Urothelium cell line (cell line): ENCODE measurements around the gene TOP1.
"Not testable (repeated sequence)": the region's sequence is repeated elsewhere in the genome, so short reads cannot be mapped to it uniquely, and the experiment has no call there.

Source experiments
- DNase-seq: peaks from one replicate; pipeline ENCODE4 v3.0.0; 2011; ENCODE audit warnings: low spot score, mixed read lengths
- FAIRE-seq: peaks from 2 replicates; lab custom pipeline; 2011; peaks lifted over from hg19 to GRCh38; lab: Jason Lieb, UNC

The TOP1 gene

DNA sequence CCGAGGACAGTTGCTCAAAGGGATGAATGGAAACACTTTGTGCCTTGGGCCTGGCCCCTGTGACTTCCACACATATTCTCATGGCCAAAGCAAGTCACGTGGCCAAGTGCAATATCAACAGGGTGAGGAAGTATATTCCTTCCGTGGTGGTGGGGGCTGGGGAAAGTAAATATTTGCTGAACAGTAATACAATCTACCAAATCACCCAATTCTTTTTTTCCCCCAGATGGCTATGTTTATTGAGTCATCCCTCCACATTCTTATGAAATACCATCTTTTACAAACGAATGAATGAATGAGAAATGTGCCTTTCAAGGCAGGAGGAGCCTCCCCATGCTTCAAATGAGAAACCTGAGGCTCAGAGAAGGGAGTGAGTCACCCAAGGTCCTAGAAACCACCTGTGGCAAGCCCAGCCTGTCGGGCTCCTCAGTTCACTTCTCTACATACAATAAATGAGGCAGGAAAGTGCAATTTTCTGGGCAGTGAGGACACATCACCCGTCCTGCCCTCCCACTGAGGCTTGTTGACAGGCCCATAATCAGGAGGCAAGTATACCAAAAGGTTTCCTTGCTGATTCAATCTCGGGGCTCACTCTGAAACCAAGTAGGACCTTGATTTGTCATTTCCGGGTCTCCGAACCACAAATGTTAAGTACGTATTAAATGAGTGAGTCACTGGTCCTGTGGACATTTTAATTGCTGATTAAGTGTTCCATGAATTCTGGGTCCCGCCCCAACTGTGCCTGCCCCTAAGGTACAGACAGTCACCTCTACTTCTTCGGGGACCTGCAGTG lies 25.3 kb upstream of the TOP1 start:
- FAIRE-seq = no peak
- peak; percentile 91 for DNase-seq

DNA sequence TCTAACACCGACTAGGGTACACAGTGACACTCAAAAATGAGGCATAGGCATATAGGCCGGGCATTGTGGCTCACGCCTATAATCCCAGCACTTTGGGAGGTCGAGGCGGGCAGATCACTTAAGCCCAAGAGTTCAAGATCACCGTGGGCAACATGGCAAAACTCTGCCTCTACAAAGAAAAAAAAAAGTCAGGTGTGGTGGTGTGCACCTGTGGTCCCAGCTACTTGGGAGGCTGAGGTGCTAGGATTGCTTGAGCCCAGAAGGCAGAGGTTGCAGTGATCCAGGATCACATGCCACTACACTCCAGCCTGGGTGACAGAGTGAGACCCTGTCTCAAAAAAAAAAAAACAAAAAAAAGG lies 24.7 kb upstream of the TOP1 start:
- not testable (repeated sequence) for FAIRE-seq, DNase-seq

DNA sequence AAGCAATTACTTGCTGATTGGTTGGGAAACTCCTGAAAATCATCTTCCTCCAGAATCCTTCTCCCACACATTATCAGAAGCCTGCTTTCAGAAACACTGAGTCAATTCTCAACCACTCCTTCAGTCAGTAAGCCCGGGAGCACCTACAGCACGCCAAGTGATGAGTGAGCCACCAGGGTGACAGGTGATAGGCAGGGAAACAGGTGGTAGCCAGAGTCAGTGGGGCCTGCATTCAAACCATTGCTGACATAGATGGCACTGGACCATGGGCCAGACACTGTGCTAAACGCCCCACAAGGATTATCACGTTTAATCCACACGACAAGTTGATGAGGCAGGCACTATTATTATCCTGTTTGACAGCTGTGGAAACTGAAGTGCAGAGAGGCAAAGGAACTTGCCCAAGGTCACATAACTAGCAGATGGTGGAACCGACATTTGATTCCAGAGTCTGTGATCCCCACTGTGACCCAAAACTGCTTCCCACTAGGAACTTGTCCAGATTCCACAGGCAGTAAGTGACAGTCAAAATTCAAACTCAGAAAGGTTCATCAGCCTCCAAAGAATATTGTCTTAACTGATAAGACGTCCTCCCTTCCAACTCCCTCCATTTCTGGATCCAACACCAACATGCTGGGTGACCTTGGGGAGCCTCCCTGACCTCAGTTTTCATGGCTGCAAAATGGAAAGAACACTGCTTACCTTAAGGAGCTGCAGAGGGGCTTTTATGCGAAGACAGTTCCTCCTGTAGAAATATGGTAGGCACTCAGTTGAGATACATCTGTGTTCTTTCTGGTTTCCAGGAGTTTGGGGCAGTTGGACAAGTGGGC lies 23.9 kb upstream of the TOP1 start:
- FAIRE-seq = no peak
- DNase-seq = no peak

DNA sequence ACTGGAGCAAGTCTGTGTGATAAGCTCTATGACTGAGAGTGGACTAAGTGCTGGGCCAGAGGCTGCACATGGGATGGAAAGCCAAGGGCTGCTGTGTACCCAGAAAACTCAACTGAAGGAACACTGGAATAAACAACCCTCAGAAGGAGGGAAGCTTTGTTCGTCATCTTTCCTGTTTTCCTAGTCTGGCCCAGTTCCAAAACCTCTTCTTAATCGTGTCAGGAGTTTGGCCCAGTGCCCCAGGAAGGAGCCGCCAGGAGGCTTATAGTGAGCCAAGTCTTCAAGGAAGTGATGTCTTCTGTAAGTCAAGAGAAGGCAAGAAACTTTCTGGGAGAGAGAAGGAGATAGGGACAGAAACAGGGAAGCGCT lies 23.3 kb upstream of the TOP1 start:
- FAIRE-seq (no peak), DNase-seq (peak; percentile 77)

DNA sequence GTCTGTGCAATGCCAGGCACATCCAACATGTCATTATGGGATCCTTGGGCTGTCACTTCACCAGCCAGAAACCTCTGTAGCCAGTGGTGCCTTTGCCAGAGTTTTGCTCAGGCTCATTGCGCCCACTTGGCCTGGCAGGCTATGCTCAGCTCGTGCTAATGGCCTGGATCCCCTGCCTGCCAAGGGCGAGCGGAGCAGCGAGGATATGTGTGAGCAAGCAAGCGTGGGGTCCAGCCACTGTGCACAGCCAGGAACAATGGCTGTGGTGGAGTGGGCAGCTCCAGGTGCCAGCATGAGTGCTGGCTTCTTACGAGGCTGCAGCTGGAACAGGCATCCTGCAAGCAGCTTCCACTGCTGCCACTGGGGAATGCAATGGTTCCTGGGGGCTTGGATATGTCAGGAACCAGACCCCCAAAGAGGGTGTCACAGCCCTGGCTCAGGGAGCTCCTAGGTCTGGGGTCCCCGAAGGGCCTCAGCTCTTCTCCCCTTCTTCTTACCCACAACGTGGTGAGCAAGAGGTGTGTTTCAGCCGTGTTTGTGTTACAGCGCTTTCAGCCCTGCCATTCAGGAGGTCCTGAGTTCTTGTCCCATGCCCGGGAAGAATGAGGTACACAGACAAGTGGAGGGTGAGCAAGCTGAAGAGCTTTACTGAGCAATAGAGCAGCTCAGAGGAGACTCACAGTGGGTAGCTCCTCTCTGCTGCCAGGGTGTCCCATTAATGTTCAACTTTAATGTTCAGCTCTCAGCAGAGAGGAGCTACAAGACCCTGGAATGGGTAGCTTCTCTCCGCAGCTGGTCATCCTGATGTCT lies 22.3 kb upstream of the TOP1 start:
- FAIRE-seq = no peak
- DNase-seq = no peak

DNA sequence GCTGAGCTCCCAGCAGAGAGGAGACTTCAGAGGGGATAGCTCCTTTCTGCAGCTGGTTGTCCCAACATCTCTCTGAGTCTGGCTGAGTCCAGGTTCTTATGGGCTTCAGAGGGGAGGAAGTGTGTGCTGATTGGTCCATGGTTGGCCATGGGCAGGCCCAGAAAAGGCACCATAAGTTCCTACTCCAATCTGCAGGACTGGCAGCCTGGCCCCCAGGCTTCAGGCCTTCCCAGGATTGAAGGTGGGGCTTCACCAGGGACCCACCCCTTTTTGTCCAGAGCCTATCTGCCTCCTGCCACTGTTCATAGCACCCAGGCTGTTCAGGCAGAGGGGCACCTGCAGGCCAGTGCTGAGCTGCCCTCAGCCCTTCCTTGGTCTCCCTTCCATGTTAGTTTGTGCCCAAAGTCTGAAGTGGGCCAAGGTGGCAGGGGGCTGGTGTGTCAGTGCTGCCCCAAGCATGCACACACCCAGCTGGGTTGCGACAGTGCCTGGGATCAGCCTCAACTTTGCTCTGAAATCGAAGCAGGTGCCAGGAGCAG lies 21.6 kb upstream of the TOP1 start:
- FAIRE-seq (no peak), DNase-seq (no peak)

DNA sequence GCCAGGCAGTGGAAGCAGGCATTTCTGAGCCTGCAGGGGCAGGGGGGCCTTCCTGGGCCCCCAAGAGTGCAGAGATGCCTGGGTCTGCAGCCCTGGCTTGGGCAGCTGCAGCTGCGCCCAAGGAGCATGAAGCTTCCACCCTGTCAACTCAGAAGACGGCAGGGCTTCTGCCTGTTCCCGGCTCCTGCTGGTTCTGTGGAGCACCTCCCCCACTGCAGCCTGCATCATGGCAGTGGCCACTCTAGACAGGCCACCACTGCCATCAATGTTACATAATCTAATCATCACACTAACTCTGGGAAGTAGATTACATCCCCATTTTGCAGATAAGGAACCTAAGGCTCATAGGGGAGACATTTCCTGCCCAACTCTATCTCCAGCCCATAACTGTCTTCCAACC lies 21.1 kb upstream of the TOP1 start:
- FAIRE-seq = no peak
- no peak for DNase-seq

DNA sequence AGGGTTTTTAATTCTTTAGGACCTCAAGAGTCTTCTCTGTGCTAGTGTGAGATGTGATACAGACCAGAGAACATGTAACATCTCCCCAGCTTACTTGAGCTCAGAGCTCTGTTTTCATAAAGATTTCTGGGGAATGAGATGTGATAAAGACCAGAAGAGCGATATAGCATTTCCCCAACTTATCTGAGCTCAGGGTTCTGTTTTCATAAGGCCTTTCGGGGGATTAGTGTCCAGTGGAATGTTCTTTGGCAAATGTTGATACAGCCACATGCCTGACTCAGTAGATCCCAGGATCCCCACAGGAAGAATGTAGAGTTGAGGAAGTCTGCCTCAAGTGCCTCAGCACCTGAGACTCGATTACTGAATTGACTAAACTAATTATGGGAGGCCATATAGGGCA lies 18.7 kb upstream of the TOP1 start:
- FAIRE-seq (no peak), DNase-seq (no peak)

DNA sequence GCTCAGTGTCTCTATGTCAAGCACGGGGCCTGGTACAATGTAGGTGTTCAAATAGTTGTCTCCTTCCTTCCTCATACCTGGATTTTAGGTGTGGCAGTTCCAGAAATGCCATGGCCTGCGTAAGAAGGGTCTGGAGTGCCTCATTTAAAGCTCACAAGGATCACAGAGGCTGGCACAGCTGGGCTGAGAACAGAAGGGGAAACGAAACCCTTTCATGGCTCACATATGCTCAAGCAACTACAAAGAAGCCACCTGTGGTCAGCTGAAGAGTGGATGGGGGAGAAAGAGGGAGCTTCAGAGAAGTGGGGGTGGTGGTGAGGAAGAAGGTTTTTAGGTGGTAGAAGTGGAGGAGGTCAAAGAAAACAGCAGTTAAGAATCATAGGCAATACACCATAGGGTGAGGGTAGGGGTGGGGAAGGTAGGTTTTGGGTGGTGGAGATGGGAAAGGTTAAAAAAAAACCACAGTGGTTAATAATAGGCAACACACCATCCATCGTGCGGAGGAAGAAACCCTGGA lies 17.0 kb upstream of the TOP1 start:
- no peak for FAIRE-seq

DNA sequence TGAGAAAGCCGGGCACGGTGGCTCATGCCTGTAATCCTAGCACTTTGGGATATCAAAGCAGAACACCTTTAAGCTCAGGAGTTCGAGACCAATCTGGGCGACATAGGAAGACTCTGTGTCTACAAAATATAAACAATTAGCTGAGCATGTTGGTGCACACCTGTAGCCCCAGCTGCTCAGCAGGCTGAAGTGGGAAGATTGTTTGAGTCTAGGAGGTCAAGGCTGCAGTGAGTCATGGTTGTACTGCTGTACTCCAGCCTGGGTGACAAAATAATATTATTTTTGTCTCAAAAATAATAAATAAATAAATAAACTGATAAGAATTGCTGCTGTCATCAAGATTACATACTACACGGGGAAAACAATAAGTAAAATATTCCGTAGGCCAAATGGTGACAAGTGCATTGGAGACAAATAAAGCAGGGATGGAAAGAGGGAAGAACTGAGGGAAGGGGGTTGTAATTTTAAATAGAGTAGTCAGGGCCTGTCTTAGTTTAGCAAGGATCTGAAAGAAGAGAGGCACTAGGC lies 14.0 kb upstream of the TOP1 start:
- DNase-seq (no peak), FAIRE-seq (no peak)

More for the DNA sequence above, 17.0 kb upstream of the TOP1 start:
- no peak for DNase-seq

DNA sequence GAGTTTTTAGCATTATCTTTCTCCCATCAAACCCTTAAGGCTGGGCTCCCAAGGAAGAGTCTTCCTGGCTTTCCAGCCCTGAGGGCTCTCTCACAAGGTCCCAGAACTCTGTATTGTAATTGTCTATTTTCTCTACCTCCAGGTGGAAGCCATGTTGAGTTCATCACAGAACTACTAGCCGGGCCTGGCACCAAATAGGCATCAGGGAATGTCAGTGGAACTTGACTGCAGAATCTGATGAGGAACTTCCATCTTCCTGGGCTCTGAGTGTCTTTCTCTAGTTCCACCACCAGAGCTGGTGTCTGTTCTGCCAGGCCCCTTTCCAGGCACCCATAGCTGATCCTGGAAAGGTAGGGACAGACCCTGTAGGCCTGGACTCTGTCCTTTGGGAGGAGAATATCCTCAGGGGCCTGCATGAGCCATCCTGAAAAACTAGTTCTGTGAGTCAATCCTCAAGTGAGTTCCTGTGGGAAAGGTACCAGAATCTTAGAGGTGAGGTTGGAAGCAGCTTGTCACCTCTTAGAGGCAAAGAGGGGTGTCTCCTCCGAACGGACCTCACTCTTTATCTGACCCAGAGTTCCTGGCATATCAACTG lies 11.1 kb upstream of the TOP1 start:
- no peak for DNase-seq
- FAIRE-seq = no peak

DNA sequence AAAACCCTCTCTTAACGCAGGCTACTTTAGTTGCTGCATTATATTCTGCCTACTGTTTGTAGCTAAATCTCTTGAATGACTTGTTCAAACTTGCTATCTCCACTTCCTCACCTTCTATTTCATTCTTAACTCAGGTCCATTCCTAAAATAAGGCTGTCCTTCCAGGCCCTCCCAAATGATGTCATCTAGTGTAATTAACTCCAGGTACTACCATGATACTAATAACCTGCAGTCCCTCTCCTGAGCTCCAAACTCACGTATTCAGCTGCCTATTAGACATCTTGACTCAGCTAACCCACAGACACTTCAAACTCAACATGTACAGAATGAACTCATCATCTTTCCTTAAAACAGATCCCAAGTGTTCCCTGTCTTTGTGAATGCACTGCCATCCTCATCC lies 10.5 kb upstream of the TOP1 start:
- FAIRE-seq = no peak
- no peak for DNase-seq

DNA sequence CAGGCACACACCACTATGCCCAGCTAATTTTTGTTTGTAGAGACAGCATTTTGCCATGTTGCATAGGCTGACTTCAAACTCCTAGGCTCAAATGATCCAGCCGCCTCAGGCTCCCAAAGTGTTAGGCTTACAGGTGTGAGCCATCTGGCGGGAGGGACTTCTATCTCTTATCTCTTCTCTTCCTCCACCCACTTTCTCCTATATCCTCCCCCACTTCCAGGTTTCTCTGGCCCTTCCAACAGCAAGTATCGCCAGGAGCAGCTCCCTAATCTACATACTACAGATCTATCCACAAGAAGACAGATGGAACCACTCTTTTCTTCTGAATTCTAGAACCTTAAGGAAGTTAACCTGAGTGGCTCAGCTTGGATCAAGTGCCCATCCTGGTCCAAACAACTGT lies 5.1 kb upstream of the TOP1 start:
- FAIRE-seq (no peak), DNase-seq (no peak)

DNA sequence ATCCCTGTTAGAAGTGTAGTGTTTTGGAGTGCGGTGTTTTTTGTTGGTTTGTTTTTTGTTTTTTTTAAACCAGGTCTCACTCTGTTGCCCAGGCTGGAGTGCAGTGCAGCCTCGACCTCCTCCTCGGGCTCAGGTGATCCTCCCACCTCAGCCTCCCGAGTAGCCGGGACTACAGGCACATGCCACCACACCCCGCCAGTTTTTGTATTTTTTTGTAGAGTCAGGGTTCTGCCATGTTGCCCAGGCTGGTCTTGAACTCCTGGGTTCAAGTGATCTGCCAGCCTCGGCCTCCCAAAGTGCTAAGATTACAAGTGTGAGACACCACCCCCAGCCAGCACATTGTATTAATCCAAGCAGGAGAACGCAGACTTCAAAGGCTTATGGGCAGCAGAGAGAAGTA lies 1.3 kb upstream of the TOP1 start:
- FAIRE-seq (no peak), DNase-seq (no peak)

DNA sequence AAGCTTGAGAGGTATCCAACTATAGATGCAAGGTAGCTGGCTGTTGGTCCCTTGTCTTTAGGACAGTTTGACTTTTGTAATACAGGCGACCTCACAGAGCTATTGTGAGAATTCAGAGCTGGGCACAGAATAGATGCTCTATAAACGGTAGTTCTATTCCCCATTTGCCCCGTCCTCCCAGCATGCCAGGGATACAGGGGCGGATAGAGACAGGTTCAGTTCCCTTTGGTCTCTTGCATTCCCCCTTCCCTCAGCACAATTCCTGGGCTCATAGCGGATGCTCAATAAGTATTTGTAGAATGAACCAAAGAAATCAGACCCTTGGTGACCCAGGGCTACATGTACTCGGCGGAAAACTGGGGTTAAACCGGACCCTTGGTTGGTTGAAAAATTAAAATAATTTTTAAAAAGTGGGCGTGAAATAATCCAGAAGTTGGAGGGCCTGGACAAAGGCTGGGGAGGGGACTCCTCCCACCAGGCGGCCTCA lies 707 bp upstream of the TOP1 start:
- FAIRE-seq (no peak), DNase-seq (no peak)

DNA sequence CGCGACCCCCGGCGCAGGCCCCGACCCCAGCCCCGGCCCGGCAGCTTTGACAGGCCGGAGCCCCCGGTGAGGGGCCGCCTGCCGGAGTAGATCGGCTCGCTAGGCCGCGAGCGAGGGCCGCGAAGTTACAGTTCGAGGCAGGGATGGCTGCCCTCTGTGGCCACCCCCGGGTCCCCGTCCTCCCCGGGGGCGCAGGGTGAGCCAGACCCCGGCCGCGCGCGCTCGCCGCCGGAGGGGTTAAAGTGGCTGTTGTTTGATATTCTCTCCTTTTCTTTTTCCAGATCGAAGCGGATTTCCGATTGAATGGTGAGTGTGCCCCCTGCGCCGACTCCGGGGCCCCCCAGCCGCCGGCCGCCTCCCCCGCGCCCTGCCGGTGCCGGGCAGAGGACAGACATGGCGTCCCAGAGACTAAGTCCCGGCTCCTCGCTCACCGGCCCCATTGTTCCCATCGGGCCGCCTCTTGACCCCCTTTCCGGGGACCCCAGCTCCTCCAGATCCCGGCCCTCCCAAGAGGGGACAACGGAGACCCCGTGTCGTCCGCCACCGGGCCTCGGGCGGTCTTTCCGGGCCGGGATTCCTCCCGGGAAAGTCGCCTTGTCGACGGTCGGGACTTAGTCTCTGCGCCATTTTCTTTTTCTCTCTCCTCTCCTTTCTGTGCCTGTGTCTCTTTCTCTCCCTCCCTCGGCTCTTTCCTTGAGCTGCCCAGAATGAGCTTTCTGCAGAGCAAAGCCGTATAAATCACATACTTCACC lies 704 bp downstream of the TOP1 start:
- peak; percentile 62 for DNase-seq

DNA sequence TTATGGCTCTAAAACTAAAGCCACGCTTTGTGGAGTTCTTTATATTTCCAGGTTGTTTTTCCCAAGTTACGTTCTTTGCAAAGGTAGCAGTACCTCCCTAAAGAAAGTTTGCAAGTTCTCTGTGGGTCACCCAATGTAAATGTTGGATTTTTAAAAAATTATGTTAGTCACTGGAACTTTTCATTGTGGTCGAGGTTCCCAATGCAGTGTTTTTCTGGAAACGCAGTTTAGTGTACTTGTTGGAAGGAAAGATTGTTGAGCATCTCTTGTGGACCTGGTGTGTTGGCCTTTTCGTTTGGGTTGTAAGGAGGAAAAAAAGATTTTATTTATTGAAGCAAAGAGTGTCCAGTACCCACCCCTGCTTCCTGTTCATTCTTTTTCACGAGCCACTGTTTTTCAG lies 1.4 kb downstream of the TOP1 start:
- no peak for FAIRE-seq
- DNase-seq = no peak

More for the DNA sequence above, 704 bp downstream of the TOP1 start:
- no peak for FAIRE-seq

DNA sequence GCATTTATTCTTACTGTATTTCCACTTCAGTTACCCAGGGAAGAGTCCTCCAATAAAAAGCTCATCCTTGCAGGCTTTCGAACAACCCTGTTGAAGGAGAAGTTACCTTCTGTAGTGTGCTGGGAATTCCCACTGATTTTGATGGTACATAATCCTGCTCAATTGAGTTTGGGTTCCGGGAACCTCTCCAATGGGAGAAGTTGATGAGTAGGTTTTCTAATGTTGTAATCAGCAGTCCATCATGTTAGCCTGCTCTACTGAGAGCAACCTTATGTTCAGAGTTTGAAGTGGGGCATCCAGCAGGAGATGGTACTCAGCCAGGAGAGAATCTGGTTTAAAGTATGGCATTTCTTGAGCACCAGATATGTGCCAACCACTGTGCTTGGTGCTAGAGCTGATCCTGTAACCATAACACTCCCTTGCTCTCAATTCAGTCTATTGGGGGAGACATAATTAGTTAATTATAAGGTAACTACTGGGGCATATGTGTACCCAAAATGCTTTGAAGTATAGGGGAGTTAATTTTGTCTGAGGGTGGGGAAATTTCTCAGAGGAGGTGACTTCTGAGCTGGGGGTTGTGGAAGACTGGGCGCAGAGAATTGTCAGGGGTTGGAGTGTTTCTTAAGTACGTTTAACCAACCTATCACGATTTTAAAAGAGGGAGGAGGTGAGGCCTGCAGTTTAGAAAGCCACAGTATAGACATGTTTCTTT lies 2.1 kb downstream of the TOP1 start:
- DNase-seq = no peak
- FAIRE-seq = no peak

DNA sequence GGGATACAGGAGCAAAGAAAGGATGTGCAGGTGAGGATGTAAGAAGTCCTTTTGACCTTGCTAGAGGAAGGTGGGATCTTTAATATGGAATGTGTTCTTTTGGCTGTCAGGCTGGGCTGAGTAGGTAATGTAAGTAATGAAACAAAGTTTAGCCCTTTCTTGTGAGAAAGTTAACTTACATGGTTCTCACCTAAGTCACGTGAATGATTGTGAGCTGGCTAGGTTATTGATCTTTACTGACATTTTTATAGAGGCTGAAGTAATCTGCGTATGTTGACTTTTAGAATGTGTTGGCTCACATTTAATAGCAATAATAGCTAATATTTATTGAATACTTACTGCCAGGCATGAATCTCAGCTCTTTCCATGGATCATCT lies 2.6 kb downstream of the TOP1 start:
- FAIRE-seq (no peak), DNase-seq (no peak)
